K562 (cell line): ENCODE results near the gene FAM171A1. TPM values are rescaled to one million over a fixed set of nuclear protein-coding genes. Genes with fewer than 3 reads are reported as not detected.

Experiments
- ATAC-seq: fragments of 200-7000 bp; cut with Tn5 transposase; 3 replicates; pipeline ENCODE4 v1.9.1; 2020; ENCODE audit warnings: moderate library complexity
- BruUV-seq: library from RNA; stranded (reverse); fragments of 400-500 nt; replicated peaks from 2 replicates; lab custom pipeline; 2021; lab: Mats Ljungman, UMichigan
- CTCF ChIA-PET: fragments of 300-600 bp; formaldehyde crosslinking; extraction: SDS; loops from one replicate; lab custom pipeline; 2021; ENCODE audit warnings: low intra/inter-chr PET ratio; lab: Yijun Ruan, JAX
- POLR2A ChIA-PET: fragments of 300-600, 350-650 bp; sonication (Branson Sonifier 250); formaldehyde crosslinking; extraction: SDS; loops from one replicate; lab custom pipeline; 2021; ENCODE audit warnings: antibody characterized with exemption, inconsistent platforms; lab: Yijun Ruan, JAX
- DNase-seq, 4 experiments: peaks; one replicate each; pipeline versions ENCODE4 v3.0.0 to v3.0.0-alpha.2; 2011 to 2018; ENCODE audit warnings: low spot score in 3 of 4, mixed read lengths in 3 of 4; ENCODE audit errors: extremely low read depth in 1 of 4
- FAIRE-seq: peaks from 2 replicates; lab custom pipeline; 2011; peaks lifted over from hg19 to GRCh38; lab: Jason Lieb, UNC
- H2AFZ ChIP-seq: 2 replicates; pipeline ENCODE4 v1.6.0; 2011; ENCODE audit warnings: low read depth, low read length, control low read depth, inconsistent platforms
- H3K27ac ChIP-seq: fragments of 200-600 bp; 3 replicates; pipeline ENCODE4 v1.8.0; 2011; ENCODE audit warnings: low read depth, mild to moderate bottlenecking, control low read depth, inconsistent platforms, low read length, moderate library complexity, mixed read lengths; ENCODE audit errors: extremely low read depth
- H3K27me3 ChIP-seq, 2 experiments: fragments of 300-600 bp in 1 of 2; 2 replicates in 1 of 2; 3 replicates in 1 of 2; pipeline versions ENCODE4 v1.6.0 to v1.8.0; 2011; ENCODE audit warnings: inconsistent platforms in 2 of 2, low read length in 2 of 2, mild to moderate bottlenecking in 1 of 2, mixed read lengths in 1 of 2, moderate library complexity in 1 of 2; ENCODE audit not compliant: control insufficient read depth in 2 of 2, insufficient read depth in 2 of 2
- H3K36me3 ChIP-seq: fragments of 300-600 bp; 3 replicates; pipeline ENCODE4 v1.8.0; 2011; ENCODE audit warnings: mild to moderate bottlenecking, low read length, inconsistent platforms; ENCODE audit not compliant: control insufficient read depth, insufficient read depth
- H3K4me1 ChIP-seq, 2 experiments: fragments of 200-600 bp in 1 of 2; replicated peaks in 1 of 2; 2 replicates in 1 of 2; 3 replicates in 1 of 2; pipeline versions ENCODE4 v1.5.1 to v1.8.0; 2011; ENCODE audit warnings: inconsistent platforms in 2 of 2, low read length in 2 of 2, mild to moderate bottlenecking in 1 of 2, mixed read lengths in 1 of 2, moderate library complexity in 1 of 2; ENCODE audit not compliant: control insufficient read depth in 2 of 2, insufficient read depth in 2 of 2
- H3K4me2 ChIP-seq: 2 replicates; pipeline ENCODE4 v1.6.1; 2011; ENCODE audit warnings: low read length, control low read depth, inconsistent platforms, mixed read lengths; ENCODE audit not compliant: insufficient read depth
- H3K4me3 ChIP-seq: fragments of 200-600 bp; sonication (generic), shearing (Covaris generic); 2 replicates; pipeline ENCODE4 v1.5.1; 2016; ENCODE audit warnings: control low read depth, inconsistent platforms
- H3K79me2 ChIP-seq: fragments of 200-600 bp; 3 replicates; pipeline ENCODE4 v1.8.0; 2011; ENCODE audit warnings: low read length, inconsistent platforms; ENCODE audit not compliant: control insufficient read depth, insufficient read depth
- H3K9ac ChIP-seq, 2 experiments: 2 replicates each; pipeline versions ENCODE4 v1.6.0 to v1.6.1; 2011; ENCODE audit warnings: low read depth in 2 of 2, low read length in 2 of 2, control low read depth in 1 of 2, inconsistent platforms in 1 of 2, mild to moderate bottlenecking in 1 of 2, mixed read lengths in 1 of 2; ENCODE audit not compliant: insufficient read depth in 1 of 2
- H3K9me1 ChIP-seq: one replicate; pipeline ENCODE4 v1.6.0; 2011; ENCODE audit warnings: inconsistent platforms, mild to moderate bottlenecking, low read length, moderate library complexity; ENCODE audit not compliant: control insufficient read depth, insufficient read depth
- H3K9me3 ChIP-seq: replicated peaks from 2 replicates; pipeline ENCODE4 v1.5.1; 2011; ENCODE audit warnings: low read depth, low read length, inconsistent platforms; ENCODE audit not compliant: control insufficient read depth, insufficient read depth
- H4K20me1 ChIP-seq: replicated peaks from 2 replicates; pipeline ENCODE4 v1.6.1; 2011; ENCODE audit warnings: low read length, inconsistent platforms, mixed read lengths; ENCODE audit not compliant: control insufficient read depth, insufficient read depth
- ASH1L ChIP-seq: fragments of 450-650 bp; IDR thresholded peaks from 2 replicates; pipeline ENCODE4 v1.6.1; 2018; ENCODE audit warnings: borderline replicate concordance, mild to moderate bottlenecking, low read depth; ENCODE audit not compliant: partially characterized antibody
- E2F4 ChIP-seq: sonication (generic); formaldehyde crosslinking; IDR thresholded peaks from 2 replicates; pipeline ENCODE4 v1.8.0; 2022; ENCODE audit warnings: mild to moderate bottlenecking, low read depth, missing genetic modification reagents
- SREBF2 ChIP-seq: sonication (generic); formaldehyde crosslinking; IDR thresholded peaks from 2 replicates; pipeline ENCODE4 v1.4.0; 2020; ENCODE audit warnings: mild to moderate bottlenecking, missing genetic modification reagents
- STAT5A ChIP-seq: IDR thresholded peaks from 2 replicates; pipeline ENCODE4 v1.6.1; 2012; ENCODE audit warnings: low read length, inconsistent platforms, borderline replicate concordance
- ZNF12 ChIP-seq: sonication (generic); formaldehyde crosslinking; IDR thresholded peaks from 2 replicates; pipeline ENCODE4 v1.4.0; 2020; ENCODE audit warnings: mild to moderate bottlenecking, missing genetic modification reagents
- ZNF347 ChIP-seq: fragments of 450-650 bp; formaldehyde crosslinking; IDR thresholded peaks from 2 replicates; pipeline ENCODE4 v1.4.0; 2020; ENCODE audit warnings: low read depth, mild to moderate bottlenecking, moderate library complexity
- ZNF408 ChIP-seq: fragments of 250-450 bp; sonication (Bioruptor Pico); IDR thresholded peaks from 2 replicates; pipeline ENCODE4 v1.4.0; 2020; ENCODE audit warnings: low read depth, mild to moderate bottlenecking, moderate library complexity
- ZNF717 ChIP-seq: fragments of 250-450 bp; sonication (Bioruptor Pico); IDR thresholded peaks from 2 replicates; pipeline ENCODE4 v1.5.0; 2021
- WGBS: fragments of 100-300 bp; shearing (Covaris generic); methylation state at CpG from one replicate; pipeline ENCODE4 v1.1.6; 2016; ENCODE audit warnings: low coverage, mixed read lengths; ENCODE audit not compliant: insufficient coverage; ENCODE audit errors: missing lambda C conversion rate; 5-methylcytosine and 5-hydroxymethylcytosine counted together
- in situ Hi-C: fragments of 300-500 bp; cut with MboI; formaldehyde crosslinking; loops from 4 replicates; pipeline ENCODE4 v1.15.0; 2018; ENCODE audit warnings: inconsistent platforms, mixed read lengths
- intact Hi-C: fragments of 100-400 bp; cut with micrococcal nuclease; formaldehyde crosslinking; loops from 2 replicates; pipeline ENCODE4 v1.14.2; 2022
- polyA plus RNA-seq, 8 experiments: library from polyadenylated mRNA; depleted of rRNA in 4 of 8; stranded (reverse) in 5 of 8; unstranded in 3 of 8; fragments of >200 nt; fragmentation: Nextera tagmentation in 2 of 8; fragmentation: Illumina TruSeq in 1 of 8; extraction: Ambion mirVana in 2 of 8; extraction: Trizol in 1 of 8; gene quantifications; 2 replicates each; pipeline versions ENCODE4 v1.2.1 to v1.2.3, GENCODE V29; 2011 to 2014; ENCODE audit warnings: inconsistent platforms in 1 of 8, missing spikeins in 1 of 8
- total RNA-seq, 7 experiments: library from RNA; depleted of rRNA in 6 of 7; stranded (reverse); fragments of >200 nt in 6 of 7; fragmentation: Illumina TruSeq in 2 of 7; extraction: Trizol in 2 of 7; gene quantifications; 2 replicates each; pipeline versions ENCODE4 v1.2.1 to v1.2.3, GENCODE V29; 2011 to 2021; ENCODE audit warnings: low replicate concordance in 1 of 7

Gene FAM171A1
- total and polyA plus RNA-seq, 9 of the 15 experiments (the other 6 are each of a cell fraction or from before 2014, with no cell fraction given): 0.51 to 8.2 (median 4.8) TPM

GRCh38 chr10:15241306-15241705 is 129.8 kb downstream of the FAM171A1 start:
- Histone ChIP-seq H3K36me3 (no peaks in the 10 kb centered on the region; the same call in 2 of the 3 replicates), H3K27ac (no peak overlapping the region), H3K79me2 (no peaks in the 10 kb centered on the region), H3K4me3 (no peak overlapping the region), H3K9me3 (no peaks in the 10 kb centered on the region), H3K27me3 (peaks cover 6 to 12% of the 10 kb centered on the region in 2 experiments; a peak in 3 of 5 replicates), H3K9me1 (no peaks in the 10 kb centered on the region), H2AFZ (no peak overlapping the region), H3K9ac (no peak overlapping the region), H4K20me1 (no peaks in the 10 kb centered on the region), H3K4me2 (no peak overlapping the region), H3K4me1 (peaks cover 3 to 13% of the 10 kb centered on the region in 2 experiments; a peak in 4 of 5 replicates)
- intact Hi-C loops (no loop called here), in situ Hi-C loops (no loop called here)
- TF ChIP-seq ZNF717 (CRISPR knock-in tag) (no peak), ZNF347 (CRISPR knock-in tag) (no peak), ZNF12 (CRISPR knock-in tag) (no peak)
- ChIA-PET CTCF (no interaction called here), POLR2A (no interaction called here)
- FAIRE-seq: no peak
- DNase-seq: no peak
- BruUV-seq: no TSS peak
- 27% methylated on average over 4 of the region's 4 CpGs for WGBS
- no peak for ATAC-seq

GRCh38 chr10:15238555-15239335 is 132.3 kb downstream of the FAM171A1 start:
- Histone ChIP-seq H2AFZ (no peak overlapping the region), H3K4me2 (no peak overlapping the region), H3K27ac (no peak overlapping the region), H3K9me1 (no peaks in the 10 kb centered on the region), H3K4me3 (no peak overlapping the region), H3K9ac (no peak overlapping the region), H4K20me1 (no peaks in the 10 kb centered on the region), H3K79me2 (no peaks in the 10 kb centered on the region), H3K9me3 (no peaks in the 10 kb centered on the region), H3K4me1 (no peaks in the 10 kb centered on the region), H3K27me3 (peaks cover 9 to 17% of the 10 kb centered on the region in 2 experiments; a peak in 4 of 5 replicates), H3K36me3 (no peaks in the 10 kb centered on the region; the same call in 2 of the 3 replicates)
- DNase-seq: no peak
- TF ChIP-seq STAT5A: no peak
- TF ChIP-seq ASH1L: no peak
- no peak for TF ChIP-seq ZNF408 (CRISPR knock-in tag)
- TF ChIP-seq SREBF2 (CRISPR knock-in tag): no peak
- no peak for TF ChIP-seq E2F4
- in situ Hi-C loops: no loop called here
- CTCF ChIA-PET: no interaction called here
- 20% methylated on average over 12 of the region's 12 CpGs for WGBS
- intact Hi-C loops: no loop called here
- no peak for ATAC-seq
- no TSS peak for BruUV-seq
- POLR2A ChIA-PET: interaction anchor here (0.8 kb wide), 1 partner anchor 20 kb away, joined by 3 read pairs; no protein-coding TSS in a partner anchor
- no peak for FAIRE-seq
